Fibroblast of skin of right biceps (primary cell): ENCODE data around the gene LMLN.
A peak's percentile ranks its signal among the peaks of the same experiment; 100 is the strongest.
"Not testable (repeated sequence)": the region's sequence is repeated elsewhere in the genome, so short reads cannot be mapped to it uniquely, and the experiment has no call there.

Source experiments
- DNase-seq: peaks from one replicate; pipeline ENCODE4 v3.0.0-alpha.2; 2013

The LMLN gene

DNA sequence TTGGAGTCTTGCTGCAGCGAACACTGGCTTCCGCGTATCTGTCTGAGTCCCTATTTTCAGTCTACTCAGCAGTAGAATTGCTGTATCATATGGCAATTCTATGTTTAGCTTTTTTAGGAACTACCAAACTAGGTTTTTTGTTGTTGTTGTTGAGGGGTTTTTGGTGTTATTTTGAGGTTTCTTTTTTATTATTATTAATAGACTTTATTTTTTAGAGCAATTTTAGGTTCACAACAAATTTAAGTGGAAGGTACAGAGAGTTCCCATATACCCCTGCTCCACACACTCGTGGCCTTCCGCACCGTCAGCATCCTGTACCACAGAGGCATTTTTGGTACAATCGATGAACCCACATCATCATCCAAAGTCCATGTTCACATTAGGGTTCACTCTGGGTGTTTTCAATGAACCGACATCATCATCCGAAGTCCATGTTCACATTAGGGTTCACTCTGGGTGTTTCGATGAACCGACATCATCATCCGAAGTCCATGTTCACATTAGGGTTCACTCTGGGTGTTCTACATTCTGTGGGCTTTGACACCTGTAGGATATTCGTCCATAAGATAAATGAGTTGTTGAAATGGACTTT lies 67.9 kb downstream of the LMLN start:
- no peak for DNase-seq

DNA sequence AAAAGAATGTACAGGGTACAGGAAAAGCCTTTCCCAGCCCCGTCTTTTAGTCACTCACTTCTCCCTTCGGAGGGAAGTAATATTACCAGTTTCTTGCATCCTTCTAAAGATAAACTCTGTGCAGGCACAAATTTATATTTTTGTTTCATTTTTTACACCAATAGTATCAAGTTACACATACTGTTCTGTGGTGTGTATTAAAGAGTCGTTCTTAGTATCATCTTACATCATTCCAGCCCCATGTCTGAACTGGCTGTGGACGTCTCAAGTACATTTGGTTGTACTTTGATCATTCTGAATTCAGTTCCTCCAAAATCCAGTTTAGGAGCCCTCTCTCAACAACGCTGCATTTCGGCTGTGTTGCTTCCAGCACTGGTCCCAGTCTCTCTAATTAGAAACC lies 68.7 kb downstream of the LMLN start:
- DNase-seq = peak; percentile 51

DNA sequence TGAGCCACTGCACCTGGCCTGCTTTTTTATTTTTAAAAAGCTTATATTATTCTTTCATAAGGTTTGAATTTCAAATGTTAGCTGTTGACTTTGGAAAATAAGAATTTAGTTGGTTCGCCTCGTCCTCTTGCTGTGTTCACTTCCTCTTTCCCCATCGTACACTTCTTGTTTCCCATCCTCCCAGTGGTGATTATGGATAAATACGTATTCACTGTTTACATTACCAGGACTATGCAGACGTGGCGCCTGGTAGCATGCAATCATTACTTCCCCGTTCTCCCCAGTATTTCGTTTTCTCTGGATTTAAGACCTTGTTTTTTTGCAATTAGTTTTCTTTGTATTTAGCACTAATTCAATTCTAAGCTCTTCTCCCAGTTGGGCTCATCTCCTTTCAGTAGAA lies 70.1 kb downstream of the LMLN start:
- DNase-seq = no peak

DNA sequence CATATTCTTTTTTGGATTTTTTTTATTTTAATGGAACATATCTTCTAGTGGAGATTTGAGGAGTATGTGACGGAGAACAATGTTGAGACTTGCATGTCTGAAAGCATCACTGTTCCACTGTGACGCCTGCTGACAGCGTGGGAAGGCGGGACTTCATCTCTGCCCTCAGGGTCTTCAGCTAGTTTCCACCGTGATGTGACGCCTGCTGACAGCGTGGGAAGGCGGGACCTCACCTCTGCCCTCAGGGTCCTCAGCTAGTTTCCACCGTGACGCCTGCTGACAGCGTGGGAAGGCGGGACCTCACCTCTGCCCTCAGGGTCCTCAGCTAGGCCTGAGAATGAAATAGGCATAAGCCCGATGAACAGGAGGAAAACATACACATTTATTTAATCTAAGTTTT lies 70.7 kb downstream of the LMLN start:
- no peak for DNase-seq

DNA sequence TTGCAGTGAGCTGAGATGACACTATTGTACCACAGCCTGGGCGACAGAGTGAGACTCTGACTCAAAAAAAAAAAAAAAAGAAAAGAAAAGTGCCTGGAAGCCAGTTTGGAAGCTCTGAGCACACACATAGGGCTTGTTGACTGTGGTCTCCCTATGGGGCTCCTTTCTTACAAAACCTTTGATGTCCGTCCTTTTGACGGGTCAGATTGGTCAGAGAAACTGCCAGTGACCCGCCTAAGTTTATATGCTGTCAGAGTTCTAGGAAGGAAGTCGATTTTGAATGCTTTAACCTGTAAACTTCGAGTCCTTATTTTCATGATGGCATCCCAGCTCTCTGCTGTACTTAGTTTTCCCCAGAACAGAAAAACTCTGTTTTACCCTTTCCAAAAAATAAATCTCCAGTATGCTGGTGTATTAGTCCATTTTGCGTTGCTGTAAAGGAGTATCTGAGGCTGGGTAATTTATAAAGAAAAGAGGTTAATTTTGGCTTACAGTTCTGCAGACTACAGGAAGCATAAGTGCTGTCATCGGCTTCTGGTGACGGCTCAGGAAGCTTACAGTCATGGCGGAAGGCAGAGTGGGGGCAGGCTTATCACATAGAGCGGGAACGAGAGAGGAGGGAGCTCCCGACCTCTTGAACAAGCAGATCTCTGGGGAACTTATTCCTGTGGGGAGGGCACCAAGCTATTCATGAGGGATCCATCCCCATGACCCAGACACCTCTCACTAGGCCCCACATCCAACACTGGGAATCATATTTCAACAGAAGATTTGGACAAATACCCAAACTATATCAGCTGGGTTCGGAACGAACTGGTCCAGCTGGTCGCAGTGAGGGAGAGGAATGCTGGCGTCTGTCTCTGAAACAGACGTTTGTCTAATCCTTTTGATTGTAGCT lies 72.3 kb downstream of the LMLN start:
- no peak for DNase-seq

DNA sequence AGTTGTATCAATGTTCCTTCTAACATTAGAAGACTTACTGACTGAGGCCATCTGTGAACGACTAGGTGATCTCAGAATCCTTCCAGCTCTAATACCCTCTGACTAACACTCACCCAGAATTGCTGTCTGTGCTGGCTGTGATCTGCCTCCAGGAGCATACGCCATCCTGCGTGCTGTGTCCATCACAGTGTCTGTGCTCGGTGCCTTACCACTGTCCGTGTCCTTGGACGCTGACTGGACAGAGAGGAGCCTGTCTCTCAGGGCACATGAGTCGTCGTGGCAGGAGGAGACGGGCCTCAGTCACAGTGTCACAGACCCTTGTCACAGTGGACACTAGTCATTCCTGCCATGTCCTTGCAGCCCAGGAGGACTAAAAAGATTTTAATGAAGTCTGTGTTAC lies 83.1 kb downstream of the LMLN start:
- no peak for DNase-seq

DNA sequence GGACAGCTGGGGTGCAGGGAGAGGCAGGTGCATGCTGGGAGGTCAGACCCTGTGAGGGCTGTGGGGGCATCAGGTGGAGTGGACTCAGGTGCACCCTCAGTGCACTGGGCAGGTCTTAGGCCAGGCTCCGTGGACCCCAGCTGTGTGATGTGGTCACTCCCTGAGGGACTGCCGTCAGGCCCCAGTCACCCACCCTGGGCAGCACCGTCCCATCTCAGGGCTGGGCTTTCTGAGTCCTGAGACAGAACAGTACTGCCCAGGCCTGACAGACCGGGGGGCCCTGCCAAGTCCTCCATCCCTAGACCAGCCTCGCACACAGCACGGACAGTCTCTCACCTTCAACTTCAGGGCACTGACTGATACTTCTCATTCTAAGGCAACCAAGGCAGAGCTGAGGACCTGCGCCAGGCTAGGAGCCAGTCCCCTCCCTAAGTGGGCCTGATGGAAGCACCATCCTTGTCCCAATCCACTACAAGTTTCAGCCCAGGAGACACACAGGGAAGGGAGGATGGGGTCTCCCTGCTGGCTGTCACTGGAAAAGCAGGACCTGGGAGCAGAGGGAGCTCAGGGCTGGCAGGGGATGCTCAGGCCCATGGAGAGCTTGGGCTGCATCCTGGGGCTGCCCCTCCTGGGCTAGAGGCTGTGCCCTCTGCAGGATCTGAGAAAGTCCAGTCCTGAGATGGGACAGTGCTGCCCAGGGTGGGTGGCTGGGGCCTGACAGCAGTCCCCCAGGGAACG lies 86.3 kb downstream of the LMLN start:
- DNase-seq = no peak

DNA sequence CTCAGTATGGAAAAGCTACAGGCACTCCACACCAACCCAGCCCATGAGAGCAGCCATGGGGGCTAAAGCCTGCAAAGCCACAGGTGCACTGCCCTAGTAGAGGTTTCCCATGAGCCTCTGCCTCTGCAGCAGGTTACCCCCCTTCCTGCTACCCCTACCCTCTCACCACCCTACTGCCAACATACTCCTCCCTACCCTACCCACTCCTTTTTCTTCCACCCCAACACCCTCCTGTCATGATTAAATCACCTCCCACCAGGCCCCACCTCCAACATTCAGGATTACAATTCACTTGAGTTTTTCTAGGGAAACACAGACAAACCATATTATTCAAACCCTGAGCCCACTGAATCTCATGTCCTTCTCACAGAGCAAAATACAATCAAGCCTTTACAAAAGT lies 88.4 kb downstream of the LMLN start:
- DNase-seq = no peak

DNA sequence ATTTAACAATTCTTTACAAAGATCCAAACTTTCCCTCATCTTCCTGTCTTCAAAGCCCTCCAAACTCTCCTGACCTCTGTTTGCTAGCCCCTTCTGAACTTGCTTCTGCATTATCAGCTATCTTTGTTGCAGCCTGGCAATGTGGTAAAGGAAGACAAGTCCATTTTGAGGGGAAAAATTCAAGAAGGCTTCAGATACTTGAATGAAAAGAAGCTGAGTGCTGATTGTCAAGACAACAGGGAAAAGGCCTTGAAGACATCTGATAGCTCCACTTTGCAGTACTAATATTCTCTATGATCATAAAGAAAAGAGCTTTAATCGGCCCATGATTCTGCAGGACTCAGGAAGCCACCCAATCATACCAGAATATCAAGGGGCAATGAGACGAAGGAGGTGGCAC lies 91.8 kb downstream of the LMLN start:
- no peak for DNase-seq

DNA sequence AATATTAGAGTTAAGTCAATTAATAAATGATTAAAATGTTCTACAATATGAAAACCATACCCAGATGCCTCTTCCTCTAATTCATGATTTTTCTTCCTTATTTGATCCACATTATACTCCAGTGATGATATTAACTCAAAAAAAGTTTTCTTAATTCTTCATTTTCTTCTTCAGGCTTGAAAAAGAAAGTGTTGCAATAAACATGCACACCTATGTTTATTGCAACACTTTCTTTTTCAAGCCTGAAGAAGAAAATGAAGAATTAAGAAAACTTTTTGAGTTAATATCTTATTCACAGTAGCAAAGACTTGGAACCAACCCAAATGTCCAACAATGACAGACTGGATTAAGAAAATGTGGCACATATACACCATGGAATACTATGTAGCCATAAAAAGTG lies 93.4 kb downstream of the LMLN start:
- not testable (repeated sequence) for DNase-seq

DNA sequence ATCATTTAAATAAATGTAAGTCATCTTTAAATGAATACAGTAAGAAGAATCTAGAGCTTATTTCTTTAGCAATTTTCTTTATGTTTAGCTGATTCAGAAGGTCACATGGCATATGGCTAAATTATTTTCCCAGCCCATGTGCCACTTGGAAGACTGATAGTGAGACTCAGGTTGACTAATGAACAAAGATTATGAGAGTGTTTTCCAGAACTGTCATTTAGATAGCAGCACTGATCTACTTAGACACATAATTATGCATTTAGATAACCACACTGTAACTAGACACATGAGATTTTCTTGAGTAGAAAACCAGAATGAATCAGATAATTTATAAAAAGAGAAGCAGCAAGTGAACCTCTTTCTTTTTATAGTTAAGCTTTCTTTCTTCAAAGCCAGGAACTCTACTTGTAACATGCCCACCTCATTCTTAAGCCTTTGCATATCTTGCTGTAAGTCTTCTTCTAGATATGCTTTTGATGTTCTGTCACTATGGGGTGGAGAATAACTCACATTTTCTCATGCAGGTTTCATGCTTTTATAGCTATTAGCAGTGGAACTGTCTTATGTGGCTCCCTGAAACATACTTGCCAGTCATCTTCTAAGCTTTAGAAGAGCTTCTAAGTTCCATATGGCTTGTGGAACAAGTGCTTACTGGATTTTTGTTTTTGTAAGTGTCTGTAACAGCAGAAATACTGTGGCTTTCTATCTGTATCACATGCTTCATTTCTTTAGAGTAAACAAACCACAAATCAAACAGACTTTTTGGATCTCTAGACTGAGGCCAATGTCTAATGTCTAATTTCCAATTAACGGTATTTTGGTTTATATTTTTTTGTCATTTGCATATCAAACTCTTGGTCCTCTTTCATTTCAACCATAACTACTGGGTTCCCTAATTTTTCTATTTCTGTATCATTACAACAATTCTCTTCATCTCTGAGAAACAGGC lies 101.4 kb downstream of the LMLN start:
- DNase-seq = no peak

DNA sequence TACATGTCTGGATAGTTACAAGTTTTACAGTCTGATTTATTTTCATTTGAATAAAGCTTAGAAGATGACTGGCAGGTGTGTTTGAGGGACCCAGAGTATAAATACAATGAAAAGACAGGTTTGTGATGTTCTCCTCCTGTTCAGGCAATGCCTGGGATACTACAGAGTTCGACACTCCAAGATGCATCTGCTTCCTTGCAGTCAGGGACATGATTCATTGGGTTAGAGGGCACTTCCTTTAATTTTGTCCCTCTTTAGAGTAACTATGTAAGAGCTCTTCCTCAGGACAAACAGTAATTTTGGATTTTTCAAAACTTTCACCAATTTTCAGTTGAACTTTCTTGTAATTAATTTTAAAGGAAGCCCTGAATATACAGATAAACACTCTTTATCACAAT lies 102.0 kb downstream of the LMLN start:
- no peak for DNase-seq

DNA sequence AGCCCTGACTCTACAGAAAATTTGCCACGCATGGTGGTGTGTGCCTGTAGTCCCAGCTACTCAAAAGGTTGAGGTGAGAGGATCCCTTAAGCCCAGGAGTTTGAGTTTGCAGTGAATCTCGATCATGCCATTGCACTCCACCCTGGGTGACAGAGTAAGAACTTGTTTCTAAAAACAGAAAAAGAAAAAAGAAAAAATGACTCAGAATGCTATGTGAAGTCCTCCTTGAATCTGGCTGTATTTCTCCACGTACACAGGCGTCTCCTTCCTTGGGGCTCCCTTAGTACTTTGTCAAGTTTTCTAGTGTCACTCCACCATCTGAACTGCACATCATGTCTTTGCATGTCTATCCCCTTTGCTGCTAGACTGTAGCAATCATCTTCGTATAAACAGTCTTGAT lies 104.4 kb downstream of the LMLN start:
- no peak for DNase-seq

DNA sequence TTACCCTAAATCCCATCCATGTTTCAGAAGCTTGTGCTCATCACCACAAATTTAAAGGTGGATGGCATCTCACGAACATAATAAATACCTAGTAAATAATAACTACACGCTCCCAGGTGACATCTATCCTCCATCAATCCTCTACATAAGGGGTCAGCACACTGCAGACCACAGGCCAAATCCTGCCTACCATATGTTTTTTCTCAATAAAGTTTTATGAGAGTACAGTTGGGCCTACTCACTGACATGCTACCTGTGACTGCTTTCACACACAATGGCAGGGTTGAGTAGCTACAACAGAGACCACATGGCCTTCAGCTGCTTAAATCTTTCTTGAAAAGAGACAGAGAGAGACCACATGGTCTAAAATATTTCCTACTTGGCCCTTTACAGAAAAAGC lies 105.9 kb downstream of the LMLN start:
- no peak for DNase-seq

DNA sequence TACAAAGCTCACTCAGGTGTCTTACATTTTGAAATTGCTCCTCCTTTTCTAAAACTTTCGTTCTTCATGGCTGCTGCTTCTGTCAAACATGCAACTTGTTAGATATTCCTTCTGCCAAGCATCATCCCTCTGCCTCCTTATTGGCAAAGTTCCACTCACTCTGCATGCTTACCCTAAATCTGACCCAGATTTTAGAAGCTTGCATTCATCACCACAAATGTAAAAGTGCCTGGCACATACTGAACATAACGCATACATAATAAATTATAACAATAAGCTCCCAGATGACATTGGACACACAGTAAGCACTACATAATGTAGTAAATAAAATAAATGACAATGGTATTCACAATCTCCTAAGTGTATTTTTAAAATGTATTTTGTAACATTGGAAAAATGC lies 107.4 kb downstream of the LMLN start:
- DNase-seq = no peak

DNA sequence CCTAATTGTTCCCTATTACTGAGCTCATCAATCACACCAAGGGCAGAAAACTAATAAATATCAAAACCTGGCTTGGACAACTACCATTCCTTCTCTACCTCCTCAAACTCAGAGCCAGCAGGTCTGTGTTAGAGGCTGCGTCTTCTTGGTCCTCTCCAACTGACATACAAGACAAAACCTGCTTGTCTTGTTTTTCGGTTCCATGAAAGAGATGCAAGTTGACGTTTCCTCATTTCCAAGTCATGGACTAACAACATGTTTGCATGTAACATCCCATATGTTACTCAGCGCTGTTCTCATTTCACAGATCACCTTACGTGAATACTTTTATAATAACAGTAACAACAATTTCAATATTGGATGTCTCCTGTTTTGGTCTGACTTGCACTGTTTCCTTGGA lies 110.9 kb downstream of the LMLN start:
- no peak for DNase-seq

DNA sequence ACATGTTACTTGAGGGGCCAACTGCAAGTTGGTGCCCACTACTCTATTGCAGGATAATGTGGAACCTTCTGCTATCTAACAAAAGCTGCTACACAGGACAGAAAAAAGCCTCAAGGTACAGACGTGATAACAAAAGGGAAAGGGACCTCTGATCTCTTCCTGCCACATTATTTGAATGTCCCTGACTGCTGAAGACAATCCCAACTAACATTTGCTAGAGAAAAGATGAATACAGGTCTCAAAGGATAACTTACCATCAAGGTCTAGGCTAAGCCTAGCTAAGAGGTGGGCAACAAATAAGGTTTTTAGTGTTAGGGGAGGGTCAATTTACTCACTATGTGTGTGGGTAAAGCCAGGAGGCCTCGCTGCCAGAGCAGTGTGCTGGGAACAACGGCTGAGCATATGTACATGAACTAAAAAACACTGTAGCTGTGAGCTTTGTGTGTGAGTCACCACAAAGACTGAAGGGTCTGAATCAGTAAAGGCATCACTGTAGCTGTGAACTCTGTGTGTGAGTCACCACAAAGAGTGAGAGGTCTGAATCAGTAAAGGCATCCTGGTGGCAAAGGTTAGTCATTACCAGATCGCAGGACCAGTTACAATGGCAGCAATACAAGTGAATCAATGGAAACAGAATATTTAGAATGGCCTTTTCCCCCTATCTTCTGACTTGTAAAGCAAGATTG lies 111.7 kb downstream of the LMLN start:
- peak; percentile 92 for DNase-seq

DNA sequence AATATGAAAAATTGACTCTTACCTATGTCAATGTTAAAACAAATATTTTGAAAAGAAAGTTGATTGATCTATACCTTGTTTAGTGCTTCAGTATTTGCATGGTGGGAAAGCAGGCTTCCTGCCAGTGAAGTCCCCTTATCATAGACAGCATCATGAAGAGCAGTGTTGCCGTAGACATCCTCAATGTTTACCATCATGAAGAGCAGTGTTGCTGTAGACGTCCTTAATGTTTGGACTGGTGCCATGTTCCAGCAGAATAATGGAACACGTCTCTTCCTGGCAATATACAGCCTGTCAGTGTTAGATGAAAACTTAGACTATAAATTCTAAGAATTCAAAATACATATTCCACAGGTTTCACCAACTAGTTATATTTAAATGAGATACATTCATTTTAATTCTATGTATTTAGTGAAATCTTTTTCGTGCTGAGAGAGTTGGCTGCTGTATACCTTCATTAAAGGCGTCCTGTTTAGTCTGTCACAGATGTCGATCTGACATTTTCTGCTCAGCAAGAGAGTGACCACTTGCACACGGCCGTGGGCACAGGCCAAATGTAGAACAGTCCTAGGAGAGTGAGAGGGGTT lies 116.8 kb downstream of the LMLN start:
- no peak for DNase-seq

DNA sequence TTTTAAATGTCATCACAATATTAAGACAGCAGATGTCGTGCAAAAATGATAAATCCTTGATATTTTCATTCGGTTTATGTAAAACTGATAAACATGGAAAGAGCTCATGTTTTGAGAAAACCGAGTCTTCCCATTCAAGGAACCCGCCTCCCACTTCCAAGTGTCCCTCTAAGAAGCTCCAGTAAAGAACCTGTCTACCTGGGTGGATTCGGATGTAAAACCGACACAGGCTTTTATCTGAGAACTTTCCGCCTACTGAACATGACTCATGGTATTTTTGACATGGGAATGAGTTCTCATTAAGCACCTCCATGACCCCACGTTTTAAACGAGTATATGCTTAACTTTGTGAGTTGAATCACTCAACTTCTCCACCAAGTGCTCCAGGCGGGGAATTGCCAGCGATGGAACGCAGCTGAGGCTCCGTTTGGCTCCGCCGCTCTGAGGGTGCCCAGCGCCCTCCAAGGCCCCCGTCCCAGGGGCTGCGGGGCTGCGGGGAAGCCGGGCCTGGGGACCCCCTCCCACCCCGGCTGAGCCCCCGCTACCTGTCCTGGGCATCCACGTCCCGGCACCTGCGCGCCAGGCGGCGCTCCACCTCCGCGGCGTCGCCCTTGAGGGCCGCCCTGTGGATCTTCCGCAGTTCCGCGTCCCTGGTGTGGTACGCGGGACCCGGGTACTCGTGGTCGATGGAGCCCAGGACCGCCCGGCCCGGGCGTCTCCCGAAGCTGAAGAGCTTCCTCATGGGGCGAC lies 119.9 kb downstream of the LMLN start:
- peak; percentile 8 for DNase-seq

DNA sequence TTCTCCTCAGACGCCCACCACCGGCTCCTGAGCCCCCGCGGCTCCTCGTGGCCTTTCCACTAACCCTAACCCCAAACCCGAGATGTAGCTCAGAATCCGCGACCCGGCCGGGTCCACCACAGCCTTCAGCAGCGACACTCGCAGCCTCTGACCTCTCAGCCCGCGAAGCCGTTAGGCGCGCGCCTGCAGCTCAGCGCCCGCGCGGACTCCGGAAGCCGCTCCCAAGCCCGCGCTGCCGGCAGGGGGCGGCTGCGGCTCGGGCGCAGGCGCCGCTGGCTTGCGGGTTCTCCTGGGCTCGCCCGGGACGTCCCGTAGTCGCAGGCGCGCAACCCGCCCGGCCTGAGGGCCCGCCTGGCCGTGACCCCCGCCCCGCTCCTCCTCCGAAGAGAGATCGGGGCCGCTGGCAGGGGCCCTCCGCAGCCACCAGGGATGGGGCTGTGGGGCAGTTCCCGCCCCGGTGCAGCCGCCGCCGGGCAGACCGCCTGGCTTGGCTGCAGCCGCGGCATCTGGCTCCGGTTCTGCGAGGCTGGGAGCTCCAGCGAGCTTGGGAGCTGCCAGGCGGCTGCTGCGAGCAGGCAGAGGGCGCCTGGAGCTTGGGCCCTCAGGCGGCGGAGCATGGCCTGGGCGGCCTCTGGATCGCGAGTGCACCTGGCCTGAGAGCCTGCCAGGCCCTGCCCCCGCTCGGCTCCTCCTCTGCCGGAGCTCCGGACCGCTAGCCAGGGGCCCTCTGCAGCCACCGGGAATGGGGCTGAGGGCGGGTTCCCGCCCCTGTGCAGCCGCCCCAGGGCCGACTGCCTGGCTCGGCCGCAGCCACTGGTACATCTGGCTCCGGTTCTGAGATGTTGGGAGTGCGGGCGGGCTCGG lies 120.7 kb downstream of the LMLN start:
- DNase-seq = peak; percentile 69
